HG03064 (cell line): ENCODE data around the gene EIF3K.
A peak's percentile ranks its signal among the peaks of the same experiment; 100 is the strongest.
"Not testable (repeated sequence)": the region's sequence is repeated elsewhere in the genome, so short reads cannot be mapped to it uniquely, and the experiment has no call there.

ENCODE experiments used
- ATAC-seq: cut with Tn5 transposase; IDR thresholded peaks from one replicate; pipeline ENCODE4 v1.9.1; 2021; ENCODE audit warnings: low read depth; ENCODE audit not compliant: unreplicated experiment

EIF3K gene

DNA sequence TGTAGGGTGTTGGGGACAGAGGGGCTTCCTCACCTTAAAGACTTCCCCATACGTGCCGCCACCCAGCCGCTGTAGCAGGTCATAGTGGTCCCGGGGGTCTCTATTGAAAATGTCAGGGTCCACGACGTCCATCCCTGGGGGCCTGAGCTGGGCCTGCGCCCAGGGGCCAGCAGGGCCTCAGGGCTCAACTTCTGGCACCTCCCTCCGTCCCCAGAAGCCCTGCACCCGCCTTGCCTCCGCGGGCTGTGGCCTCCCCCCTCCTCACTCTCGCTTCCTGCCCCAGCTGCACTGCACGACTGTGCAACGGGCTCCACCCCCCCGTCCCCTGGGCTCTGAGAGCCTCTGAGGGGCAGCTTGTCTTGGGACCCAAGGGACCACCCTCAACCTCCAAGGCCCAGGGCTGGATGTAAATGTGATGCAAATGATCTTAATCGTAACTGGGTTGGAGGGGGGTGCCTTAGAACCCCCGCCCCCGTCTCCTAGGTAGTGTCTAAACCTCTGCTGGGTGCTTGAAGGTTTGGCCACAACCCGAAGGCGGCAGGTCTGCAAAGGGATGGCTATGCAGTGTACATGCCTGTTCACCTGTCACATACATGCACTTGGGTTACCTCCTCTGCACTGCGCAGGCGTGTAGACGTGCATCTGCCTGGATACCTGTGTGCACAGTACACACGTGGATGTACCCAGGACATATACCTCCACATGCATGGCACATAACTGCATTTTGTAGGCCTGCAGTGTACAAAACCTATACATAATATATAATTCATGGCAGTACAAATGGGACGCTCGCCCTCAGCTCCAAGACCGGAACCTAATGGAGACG lies 1.0 kb upstream of the EIF3K start, which contains the start of gene MAP4K1:
MAP4K1 (minus strand) TSS at position 190 of the 826 bp plus-strand sequence; CDS start at position 132, 58 bp downstream.
- ATAC-seq, result peak; percentile 57

DNA sequence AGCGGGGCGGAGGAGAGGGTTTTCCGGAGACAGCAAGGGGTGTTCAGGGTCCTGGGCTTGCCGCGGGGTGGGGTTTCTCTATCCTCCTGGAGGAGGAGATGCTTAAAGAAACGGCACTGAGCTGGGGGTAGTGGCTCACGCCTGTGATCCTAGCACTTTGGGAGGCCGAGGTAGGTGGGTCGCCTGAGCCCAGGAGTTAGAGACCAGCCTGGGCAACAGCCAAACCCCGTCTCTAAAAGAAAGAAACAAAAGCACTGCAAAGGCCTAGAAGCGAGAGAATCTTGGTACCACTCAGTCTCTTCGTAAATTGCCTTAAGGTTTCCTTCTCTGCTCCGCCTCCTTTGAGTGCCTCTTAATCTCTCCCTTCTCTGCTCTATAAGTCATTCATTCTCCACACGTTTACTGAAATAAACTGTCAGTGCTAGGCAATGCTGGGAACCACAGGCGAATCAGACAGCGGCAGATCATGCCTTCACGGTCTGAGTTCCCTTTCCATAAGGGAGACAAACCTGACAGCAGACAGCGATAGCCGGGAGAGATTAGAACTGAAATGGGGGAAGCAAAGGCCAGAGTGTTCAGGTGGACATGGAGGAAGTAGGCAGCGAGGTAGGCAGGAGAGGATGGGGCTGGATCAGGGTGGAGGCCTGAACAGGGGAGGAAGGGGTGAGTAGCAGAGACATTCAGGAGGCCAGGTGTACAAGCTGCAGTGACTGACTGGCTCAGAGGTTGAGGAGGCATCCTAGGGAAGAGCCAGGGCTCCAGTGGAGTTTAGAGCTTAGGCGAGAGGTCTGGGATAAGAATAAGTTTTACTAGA lies 580 bp downstream of the EIF3K start:
- ATAC-seq, result no peak

DNA sequence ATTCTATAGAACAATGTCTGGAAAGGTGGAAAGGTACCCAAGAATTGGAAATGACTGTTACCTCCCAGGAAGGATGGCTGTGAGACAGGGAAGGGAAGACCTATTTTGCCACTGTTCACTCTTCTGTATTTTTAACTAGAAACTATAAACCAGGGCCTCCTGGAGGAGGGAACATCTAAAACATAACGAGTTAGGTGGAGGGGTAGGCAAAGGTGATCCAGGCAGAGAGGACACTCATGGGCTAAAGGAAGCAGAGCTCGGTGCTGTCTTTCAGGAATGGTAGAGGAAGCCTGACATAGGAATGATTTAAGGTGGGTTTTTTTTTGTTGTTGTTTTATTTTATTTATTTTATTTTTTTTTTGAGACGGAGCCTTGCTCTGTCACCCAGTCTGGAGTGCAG lies 5.8 kb downstream of the EIF3K start:
- no peak for ATAC-seq

DNA sequence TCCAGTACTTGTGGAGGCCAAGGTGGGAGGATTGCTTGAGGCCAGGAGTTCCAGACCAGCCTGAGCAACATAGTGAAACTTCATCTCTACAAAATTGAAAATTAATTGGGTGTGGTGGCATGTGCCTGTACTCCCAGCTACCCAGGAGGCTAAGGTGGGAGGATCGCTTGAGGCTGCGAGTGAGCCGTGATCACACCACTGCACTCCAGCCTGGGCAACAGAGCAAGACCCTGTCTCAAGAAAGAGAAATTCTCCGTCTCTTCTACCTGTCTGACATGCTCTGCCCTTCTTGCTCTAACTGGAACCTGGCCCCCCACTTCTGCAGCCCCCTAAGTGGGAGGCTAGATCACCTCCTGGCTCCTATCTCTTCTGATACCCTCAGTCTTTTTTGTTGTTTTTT lies 7.4 kb downstream of the EIF3K start:
- ATAC-seq, result no peak

DNA sequence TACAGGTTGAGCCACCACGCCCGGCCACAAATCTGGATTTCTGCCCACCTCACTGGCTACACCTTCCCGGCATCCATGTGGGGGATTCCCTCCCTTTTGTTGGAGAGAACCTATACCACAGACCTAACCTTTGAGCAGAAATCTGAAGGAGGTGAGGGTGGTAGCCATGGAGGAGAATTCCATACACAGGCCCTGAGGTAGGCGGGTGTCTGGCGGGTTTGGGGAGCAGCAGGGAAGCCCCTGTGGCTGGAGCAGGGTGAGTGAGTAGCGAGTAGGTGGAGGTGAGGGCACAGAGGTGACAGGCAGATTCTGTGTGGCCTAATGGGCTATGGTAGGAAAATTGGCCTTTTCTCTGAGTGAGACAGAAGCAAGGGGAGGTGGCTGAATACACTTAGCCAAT lies 10.6 kb downstream of the EIF3K start:
- ATAC-seq, result no peak

DNA sequence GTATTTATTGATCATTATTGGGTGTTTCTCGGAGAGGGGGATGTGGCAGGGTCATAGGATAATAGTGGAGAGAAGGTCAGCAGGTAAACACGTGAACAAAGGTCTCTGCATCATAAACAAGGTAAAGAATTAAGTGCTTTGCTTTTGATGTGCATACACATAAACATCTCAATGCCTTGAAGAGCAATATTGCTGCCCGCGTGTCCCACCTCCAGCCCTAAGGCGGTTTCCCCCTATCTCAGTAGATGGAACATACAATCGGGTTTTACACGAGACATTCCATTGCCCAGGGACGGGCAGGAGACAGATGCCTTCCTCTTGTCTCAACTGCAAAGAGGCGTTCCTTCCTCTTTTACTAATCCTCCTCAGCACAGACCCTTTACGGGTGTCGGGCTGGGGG lies 12.3 kb downstream of the EIF3K start:
- ATAC-seq, result not testable (repeated sequence)

DNA sequence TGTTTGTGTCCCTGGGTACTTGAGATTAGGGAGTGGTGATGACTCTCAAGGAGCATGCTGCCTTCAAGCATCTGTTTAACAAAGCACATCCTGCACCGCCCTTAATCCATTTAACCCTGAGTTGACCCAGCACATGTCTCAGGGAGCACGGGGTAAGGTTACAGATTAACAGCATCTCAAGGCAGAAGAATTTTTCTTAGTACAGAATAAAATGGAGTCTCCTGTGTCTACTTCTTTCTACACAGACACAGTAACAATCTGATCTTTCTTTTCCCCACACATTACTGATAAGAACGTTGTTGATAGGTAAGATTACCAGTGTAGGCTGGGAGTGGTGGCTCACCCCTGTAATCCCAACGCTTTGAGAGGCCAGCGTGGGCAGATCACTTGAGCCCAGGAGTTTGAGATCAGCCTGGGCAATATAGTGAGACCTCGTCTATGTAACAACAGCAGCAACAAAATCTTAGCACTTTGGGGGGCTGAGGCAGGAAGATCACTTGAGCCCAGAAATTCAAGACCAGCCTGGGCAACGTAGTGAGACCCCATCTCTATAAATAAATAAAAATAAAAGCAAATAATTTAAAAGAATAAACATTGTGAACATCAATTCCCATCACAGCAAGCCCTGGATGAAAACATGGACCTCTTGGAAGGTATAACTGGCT lies 13.0 kb downstream of the EIF3K start:
- not testable (repeated sequence) for ATAC-seq

DNA sequence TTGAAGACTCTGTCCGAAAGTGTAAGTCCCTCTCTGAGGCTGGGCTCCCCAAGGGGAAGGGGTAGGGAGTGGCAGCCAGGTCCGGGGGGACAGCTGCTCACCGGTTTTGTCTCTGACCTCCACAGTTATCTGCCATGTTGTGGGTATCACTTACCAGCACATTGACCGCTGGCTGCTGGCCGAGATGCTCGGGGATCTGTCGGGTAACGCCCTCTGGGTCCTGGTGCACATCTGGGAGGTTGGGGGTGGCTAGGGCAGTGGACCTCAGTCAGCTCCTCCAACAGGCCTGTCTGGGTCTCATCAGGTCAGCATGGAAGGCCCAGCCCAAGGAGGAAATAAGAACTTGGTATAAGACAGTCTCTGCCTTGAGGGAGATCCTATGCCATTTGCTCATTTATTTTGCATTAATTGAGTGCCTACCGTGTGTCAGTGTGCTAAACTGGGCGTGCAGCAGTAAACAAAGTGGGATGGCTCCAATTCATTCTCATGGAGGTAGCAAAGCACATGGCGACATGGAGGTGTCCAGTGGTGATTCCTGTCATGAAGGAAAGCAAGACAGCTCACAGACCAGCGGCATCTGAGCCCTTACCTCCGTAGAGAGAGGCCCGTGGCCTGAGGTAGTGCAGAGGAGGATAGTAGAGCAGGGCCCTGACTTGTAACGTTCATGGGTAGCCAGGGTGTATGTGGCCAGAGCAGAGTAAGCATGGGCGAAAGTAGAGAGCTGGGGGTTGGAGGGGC lies 13.7 kb downstream of the EIF3K start:
- ATAC-seq, result no peak

DNA sequence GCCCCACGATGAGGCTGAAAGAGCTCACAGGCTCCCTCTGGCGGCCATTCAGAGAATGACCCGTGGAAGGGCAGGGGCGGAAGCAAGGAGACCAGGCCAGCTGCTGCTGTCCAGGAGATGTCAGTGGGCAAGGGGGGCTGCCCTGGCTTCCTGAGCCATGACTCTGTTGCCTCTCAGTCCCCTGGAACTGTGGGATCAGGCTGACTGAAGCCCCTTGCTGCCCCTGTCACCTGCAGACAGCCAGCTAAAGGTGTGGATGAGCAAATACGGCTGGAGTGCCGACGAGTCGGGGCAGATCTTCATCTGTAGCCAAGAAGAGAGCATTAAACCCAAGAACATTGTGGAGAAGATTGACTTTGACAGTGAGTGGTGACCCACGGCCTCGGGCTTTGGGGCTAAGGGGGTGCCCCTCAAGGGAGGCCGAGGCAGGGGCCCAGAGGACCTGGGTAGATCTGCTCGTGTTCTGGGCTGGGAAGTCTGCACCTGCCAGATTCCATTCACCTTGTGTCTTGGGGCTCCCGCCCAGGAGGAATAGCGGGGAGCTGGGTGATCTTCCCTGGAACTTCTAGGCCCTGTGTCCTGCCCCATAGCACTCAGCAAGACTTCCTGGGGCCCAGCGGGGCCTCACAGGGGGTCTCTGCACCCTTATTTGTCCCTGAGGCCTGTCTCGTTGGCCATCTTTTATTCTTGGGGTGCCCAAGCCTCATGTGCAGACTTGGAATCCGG lies 15.9 kb downstream of the EIF3K start:
- no peak for ATAC-seq

DNA sequence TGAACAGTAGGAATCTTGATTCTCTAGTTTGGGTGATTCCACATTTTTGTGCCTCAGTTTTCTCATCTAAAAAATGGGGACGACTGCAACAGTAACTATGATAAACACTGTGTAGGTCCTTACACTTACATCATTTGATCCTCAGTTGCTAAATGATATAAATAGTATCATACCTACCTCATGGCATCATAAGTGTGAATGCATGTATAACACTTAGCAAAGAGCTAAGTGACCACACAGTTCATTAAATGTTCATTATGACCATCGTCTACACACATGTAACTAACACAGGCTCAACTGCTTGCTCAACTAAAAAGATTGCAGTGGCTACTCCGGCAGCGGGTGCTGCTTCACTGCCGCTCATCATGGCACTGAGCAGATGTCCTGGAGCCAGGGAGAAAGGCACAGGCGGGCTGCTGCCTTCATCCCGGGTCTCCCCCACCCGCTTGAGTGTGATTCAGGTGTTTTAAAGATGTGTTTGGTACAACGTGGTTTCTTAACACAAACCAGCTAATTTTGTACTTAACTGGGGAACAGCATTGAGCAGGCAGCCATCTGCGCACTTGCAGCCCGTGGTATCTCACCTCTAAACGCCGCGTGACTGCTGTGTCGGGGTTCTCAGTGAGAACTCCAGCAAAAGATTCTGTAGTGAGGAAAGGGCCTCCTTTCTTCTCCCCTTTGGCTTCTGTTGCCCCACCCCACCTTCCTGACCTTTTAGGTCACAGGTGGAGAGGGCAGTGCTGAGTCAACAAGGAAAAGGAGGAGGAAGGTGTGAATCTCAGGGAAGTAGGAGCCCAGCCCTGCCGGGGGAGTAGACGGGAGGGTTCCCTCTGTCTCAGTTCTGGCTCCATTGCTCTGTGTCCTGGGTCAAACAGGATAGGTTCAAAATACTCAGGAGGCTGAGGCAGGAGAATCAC lies 16.8 kb downstream of the EIF3K start:
- no peak for ATAC-seq

DNA sequence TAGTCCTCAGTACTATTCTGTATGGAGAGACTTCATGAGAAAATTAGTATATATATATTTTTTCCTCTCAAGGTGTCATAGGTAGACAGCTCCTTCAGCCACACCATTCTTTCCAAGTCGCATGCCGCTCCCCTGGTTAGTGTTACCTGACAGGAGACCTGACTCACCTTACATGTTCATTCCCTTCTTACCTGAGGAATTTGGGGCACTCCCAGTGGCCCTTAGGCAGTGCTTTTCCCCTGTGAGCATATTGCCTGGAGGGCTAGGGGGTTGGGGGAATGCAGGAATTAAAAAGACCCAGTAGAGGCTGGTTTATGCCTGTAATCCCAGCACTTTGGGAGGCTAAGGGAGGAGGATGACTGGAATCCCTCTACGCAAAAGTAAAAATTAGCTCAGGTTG lies 19.5 kb downstream of the EIF3K start:
- no peak for ATAC-seq

DNA sequence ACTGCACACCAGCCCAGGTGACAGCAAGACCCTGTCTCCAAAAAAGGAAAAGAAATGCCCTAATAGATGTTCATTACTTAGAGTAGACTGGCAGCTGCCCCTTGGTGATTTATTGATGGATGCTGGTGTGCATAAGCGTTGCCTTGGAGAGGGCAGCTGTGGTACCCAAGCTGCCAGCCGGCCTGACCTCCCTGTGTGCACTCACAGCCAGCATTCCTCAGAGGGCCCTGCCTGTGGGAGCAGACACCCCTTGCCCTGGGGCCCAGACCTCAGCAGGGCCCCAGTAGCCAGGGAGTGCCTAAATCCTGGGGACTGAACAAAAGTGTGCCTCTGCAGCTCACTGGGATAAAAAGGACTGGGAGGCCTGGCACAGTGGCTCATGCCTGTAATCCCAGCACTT lies 20.7 kb downstream of the EIF3K start:
- no peak for ATAC-seq

DNA sequence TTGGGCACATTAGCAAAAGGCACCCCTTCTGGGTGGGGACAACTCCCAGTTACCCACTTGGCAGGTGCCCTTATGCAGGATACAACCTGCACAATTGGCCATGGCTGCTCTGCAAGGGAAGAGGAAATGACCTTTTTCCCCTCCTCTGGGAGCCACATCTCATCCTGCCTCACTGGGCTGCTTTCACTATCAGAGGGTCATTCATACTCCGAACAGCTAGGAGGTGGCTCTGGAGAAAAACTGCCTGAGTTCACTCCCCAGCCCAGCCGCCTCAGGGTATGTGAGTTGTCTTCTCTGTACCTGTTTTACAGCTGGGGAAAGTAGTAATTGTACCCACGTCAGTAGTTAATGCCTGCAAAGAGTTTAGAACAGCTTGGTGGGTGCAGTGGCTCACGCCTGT lies 21.4 kb downstream of the EIF3K start:
- ATAC-seq, result no peak

DNA sequence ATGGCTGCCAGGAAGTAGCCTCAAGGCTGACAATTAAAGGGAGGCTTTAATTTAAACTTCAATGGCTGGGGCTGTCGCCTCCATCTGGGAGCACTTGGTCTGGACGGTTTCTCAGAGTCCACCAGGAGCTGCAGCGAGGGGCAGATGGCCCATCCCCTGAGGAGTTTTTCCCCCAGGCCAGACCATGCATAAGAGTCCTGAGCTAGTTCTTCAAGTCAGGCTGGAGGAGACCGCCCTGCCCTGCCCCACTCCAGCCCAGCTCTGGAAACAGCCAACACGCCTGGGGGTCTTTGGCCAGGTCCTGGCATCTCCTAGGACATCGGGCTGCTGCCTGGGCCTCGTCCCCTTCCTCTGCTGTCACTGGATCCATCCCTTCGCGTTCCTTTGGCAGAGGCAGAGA lies 23.2 kb downstream of the EIF3K start:
- no peak for ATAC-seq

DNA sequence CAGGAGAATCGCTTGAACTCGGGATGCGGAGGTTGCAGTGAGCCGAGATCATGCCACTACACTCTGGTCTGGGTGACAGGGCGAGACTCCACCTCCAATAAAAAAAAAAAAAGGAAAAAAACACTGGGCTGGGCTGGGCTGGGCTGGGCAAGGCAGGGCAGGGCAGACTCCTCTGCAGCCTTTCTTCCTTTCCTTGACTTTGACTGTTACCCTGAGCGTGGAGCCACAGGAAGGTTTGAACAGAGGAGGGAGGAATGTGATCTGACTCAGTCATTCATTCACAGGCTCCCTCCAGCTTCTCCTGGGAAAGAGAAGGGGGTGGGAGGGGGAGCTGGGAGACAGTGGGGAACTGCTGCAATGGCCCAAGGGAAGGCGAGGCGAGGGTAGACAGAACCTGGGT lies 25.7 kb downstream of the EIF3K start:
- ATAC-seq, result no peak

DNA sequence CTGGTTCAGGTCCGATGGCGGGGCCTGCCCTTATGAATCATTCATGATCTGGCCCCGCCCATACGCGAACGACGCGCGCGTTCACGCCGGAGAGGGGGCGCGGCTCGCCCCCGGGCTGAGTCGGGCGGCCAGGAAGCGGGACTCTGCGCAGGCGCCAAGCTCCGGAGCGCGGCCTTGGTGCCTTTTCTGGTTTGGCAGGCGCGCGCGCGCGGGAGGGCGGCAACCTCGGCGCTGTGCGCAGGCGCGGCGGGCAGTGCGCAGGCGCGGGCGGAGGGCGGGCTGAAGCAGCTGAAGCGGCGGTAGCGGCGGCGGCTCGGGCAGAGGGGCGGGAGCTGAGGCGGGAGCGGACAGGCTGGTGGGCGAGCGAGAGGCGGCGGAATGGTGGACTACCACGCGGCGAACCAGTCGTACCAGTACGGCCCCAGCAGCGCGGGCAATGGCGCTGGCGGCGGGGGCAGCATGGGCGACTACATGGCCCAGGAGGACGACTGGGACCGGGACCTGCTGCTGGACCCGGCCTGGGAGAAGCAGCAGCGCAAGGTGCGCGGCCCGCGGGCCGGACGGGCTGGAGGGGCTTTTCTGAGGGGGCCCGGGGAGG lies 28.5 kb downstream of the EIF3K start, which contains the start of gene ACTN4:
ACTN4 (plus strand) TSS at position 282 of the 598 bp plus-strand sequence; CDS start at position 379, 97 bp downstream.
- peak; percentile 82 for ATAC-seq

DNA sequence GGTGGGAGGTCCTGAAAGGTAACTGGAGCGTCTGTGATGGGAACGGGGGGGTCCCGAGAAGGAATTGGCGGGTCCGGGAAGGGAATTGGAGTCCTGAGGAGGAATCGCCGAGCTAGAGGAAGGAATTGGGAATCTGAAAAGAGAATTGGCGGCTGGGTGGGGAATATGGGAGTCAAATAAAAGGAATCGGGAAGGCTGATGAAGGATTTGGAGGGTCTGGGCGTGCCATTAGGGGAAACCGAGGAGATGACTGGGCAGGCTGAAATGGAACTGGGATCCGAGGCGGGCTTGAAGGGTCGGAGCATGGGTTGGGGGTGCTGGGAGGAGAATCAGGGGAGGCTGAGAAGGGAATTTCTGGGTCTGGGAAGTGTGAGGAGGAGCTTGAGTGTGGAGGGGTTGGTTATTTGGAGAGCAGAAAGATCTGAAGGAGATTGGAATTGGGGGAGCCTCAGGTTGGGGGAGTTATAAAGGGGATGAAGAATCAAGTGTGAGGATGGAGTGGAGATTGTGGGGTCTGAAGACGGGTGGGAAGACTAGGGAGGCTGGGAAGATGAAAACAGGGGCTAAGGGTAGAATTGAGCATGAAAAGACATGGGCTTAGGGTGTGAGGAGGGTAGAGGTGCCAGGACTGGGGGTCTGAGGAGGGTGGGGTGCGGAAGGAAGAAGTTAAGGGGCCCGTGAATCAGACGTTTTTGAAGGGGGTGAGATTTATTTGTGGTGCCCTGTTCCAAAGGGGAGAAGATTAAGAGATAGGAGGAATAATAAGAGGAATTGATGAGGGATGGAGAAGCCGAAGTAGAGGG lies 29.2 kb downstream of the EIF3K start:
- no peak for ATAC-seq
